ENCODE measurements around the gene CCL4. TPM values are rescaled to one million over a fixed set of nuclear protein-coding genes. Genes with fewer than 3 reads are reported as not detected.
"Not testable (repeated sequence)": the region's sequence is repeated elsewhere in the genome, so short reads cannot be mapped to it uniquely, and the experiment has no call there.

CCL4 gene
- total RNA-seq, 1 donor = 0.36 TPM

DNA sequence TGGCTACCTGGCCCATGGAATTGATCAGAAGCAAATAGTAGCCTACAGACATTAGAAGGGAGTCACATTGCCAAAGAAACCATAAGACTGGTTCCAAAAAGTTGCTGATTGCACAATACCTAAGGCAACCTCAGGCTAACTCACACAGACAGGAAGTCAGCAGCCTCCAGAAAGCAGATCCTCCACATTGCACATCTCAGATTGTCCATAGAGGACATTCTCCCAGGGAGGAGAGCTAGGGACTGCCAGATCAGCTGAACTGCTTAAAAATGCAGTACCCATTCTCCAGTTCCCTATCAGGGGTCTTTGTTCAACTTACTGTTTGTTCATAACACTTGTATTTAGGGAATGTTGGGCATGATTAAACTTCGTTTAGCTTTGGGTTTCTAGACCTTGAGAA is 17.9 kb upstream of the CCL4 start:
- TF ChIP-seq, protein P1, sequence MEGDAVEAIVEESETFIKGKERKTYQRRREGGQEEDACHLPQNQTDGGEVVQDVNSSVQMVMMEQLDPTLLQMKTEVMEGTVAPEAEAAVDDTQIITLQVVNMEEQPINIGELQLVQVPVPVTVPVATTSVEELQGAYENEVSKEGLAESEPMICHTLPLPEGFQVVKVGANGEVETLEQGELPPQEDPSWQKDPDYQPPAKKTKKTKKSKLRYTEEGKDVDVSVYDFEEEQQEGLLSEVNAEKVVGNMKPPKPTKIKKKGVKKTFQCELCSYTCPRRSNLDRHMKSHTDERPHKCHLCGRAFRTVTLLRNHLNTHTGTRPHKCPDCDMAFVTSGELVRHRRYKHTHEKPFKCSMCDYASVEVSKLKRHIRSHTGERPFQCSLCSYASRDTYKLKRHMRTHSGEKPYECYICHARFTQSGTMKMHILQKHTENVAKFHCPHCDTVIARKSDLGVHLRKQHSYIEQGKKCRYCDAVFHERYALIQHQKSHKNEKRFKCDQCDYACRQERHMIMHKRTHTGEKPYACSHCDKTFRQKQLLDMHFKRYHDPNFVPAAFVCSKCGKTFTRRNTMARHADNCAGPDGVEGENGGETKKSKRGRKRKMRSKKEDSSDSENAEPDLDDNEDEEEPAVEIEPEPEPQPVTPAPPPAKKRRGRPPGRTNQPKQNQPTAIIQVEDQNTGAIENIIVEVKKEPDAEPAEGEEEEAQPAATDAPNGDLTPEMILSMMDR (IDR thresholded peaks at IDR 0.05; ENCODE audit: extremely low read depth, low read depth, low read length) = no peak
- Histone ChIP-seq H3K27me3 (ENCODE audit: insufficient read depth, low read length) (no peaks in the 10 kb centered on the region), H3K79me2 (ENCODE audit: insufficient read depth, low read length) (no peaks in the 10 kb centered on the region), H2AFZ (ENCODE audit: low read length) (no peak overlapping the region), H4K20me1 (ENCODE audit: insufficient read depth, low read length) (no peaks in the 10 kb centered on the region), H3K9me3 (ENCODE audit: low read depth, low read length) (no peaks in the 10 kb centered on the region), H3K4me3 (ENCODE audit: insufficient read depth, low read length) (no peak overlapping the region), H3K4me1 (ENCODE audit: insufficient read depth, low read length) (peaks cover 3% of the 10 kb centered on the region), H3K27ac (ENCODE audit: low read depth, low read length) (no peak overlapping the region), H3K36me3 (ENCODE audit: insufficient read depth, low read length) (no peaks in the 10 kb centered on the region), H3K4me2 (ENCODE audit: insufficient read depth, low read length) (no peak overlapping the region)
- no peak for DNase-seq (ENCODE audit: insufficient read length, low spot score, missing footprints)

DNA sequence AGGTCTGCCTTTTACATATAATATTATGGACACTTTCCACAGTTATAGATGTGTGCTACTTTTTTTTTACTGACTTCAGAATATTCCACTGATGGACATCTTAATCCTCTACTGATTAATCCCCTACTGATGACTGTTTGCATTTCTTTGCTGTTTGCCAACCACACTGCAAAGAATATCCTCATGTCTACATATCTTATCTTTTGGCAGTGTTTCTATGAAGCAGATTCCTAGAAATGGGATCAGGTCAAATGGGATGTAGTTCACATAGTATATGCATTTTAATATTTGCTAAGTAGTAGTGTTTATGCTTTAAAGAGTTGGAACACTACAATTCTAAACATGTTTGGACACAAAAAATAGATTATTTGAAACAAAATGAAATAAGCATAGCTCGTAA is 16.8 kb upstream of the CCL4 start:
- no peaks in the 10 kb centered on the region for H3K9me3 ChIP-seq (ENCODE audit: low read depth, low read length)
- TF ChIP-seq, protein P1 (IDR thresholded peaks at IDR 0.05; ENCODE audit: extremely low read depth, low read depth, low read length) = no peak

DNA sequence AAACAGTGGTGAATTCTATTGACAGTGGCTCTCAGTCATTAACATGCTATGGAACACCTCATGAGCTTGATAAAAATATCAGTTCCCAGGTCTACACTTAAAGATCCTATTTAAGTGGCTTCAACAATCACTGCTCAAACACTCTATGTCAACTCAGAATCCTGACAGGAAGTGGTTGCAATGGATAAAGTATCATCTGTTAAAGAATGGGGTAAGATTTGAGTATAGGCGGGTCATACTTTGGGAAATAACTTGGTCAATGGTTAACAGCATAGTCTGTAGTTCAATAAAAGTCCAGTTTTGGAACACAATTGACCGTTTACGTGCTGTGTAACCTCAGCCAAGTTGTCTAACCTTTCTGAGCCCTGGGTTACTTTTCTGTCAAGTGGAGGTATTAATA is 16.2 kb upstream of the CCL4 start:
- H3K9me3 ChIP-seq (ENCODE audit: low read depth, low read length); H3K27me3 ChIP-seq (ENCODE audit: insufficient read depth, low read length); H2AFZ ChIP-seq (ENCODE audit: low read length); H3K4me2 ChIP-seq (ENCODE audit: insufficient read depth, low read length); H4K20me1 ChIP-seq (ENCODE audit: insufficient read depth, low read length); H3K27ac ChIP-seq (ENCODE audit: low read depth, low read length); H3K79me2 ChIP-seq (ENCODE audit: insufficient read depth, low read length); H3K4me3 ChIP-seq (ENCODE audit: insufficient read depth, low read length); H3K36me3 ChIP-seq (ENCODE audit: insufficient read depth, low read length); DNase-seq (ENCODE audit: insufficient read length, low spot score, missing footprints); H3K4me1 ChIP-seq (ENCODE audit: insufficient read depth, low read length): not testable (repeated sequence)

More for the DNA sequence above, 16.8 kb upstream of the CCL4 start:
- DNase-seq (ENCODE audit: insufficient read length, low spot score, missing footprints) = no peak
- Histone ChIP-seq H3K27me3 (ENCODE audit: insufficient read depth, low read length) (no peaks in the 10 kb centered on the region), H3K4me2 (ENCODE audit: insufficient read depth, low read length) (no peak overlapping the region), H3K4me3 (ENCODE audit: insufficient read depth, low read length) (no peak overlapping the region), H4K20me1 (ENCODE audit: insufficient read depth, low read length) (no peaks in the 10 kb centered on the region), H3K79me2 (ENCODE audit: insufficient read depth, low read length) (no peaks in the 10 kb centered on the region), H3K36me3 (ENCODE audit: insufficient read depth, low read length) (no peaks in the 10 kb centered on the region), H3K27ac (ENCODE audit: low read depth, low read length) (no peak overlapping the region), H3K4me1 (ENCODE audit: insufficient read depth, low read length) (peaks cover 3% of the 10 kb centered on the region), H2AFZ (ENCODE audit: low read length) (no peak overlapping the region)

DNA sequence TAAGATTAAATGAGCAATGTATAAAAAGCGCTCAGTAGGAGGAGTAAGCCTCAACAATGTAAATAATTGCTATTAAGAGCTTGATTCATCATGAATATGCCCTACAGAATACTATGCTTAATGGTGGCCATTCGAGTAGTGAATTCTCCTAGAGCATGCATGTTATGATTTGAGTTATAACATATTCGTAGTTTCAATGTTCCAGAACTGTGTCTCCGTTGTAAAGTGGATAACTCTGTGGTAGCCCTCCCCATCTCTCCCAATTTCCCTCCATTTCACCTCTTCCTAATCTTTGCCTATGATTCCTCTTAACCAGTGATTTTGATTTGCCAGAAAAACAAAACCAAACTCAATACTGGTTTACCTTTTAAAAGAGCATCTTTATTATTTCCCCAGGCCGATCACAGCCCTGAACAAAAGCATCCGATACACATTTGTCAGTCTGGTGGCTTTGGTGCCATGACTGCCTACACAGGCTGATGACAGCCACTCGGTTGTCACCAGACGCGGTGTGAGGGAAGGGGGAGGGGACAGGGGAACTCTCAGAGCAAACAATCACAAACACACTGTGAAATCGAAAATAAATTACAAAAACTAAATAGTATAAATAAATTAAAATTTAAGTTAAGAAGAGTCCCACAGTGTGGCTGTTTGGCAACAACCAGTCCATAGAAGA is 15.6 kb upstream of the CCL4 start:
- not testable (repeated sequence) for H3K9me3 ChIP-seq (ENCODE audit: low read depth, low read length); H3K27me3 ChIP-seq (ENCODE audit: insufficient read depth, low read length); H3K27ac ChIP-seq (ENCODE audit: low read depth, low read length); H4K20me1 ChIP-seq (ENCODE audit: insufficient read depth, low read length); H3K4me3 ChIP-seq (ENCODE audit: insufficient read depth, low read length); DNase-seq (ENCODE audit: insufficient read length, low spot score, missing footprints); H3K79me2 ChIP-seq (ENCODE audit: insufficient read depth, low read length); H3K4me2 ChIP-seq (ENCODE audit: insufficient read depth, low read length); H2AFZ ChIP-seq (ENCODE audit: low read length); H3K36me3 ChIP-seq (ENCODE audit: insufficient read depth, low read length); H3K4me1 ChIP-seq (ENCODE audit: insufficient read depth, low read length)

GRCh38 chr17:36088670-36089338 is 14.8 kb upstream of the CCL4 start:
- Histone ChIP-seq H3K4me2 (ENCODE audit: insufficient read depth, low read length) (no peak overlapping the region), H3K27me3 (ENCODE audit: insufficient read depth, low read length) (no peaks in the 10 kb centered on the region), H2AFZ (ENCODE audit: low read length) (no peak overlapping the region), H3K9me3 (ENCODE audit: low read depth, low read length) (no peaks in the 10 kb centered on the region), H4K20me1 (ENCODE audit: insufficient read depth, low read length) (no peaks in the 10 kb centered on the region), H3K27ac (ENCODE audit: low read depth, low read length) (no peak overlapping the region), H3K79me2 (ENCODE audit: insufficient read depth, low read length) (no peaks in the 10 kb centered on the region), H3K36me3 (ENCODE audit: insufficient read depth, low read length) (no peaks in the 10 kb centered on the region), H3K4me1 (ENCODE audit: insufficient read depth, low read length) (peaks cover 3% of the 10 kb centered on the region), H3K4me3 (ENCODE audit: insufficient read depth, low read length) (no peak overlapping the region)
- TF ChIP-seq, protein P1 (IDR thresholded peaks at IDR 0.05; ENCODE audit: extremely low read depth, low read depth, low read length) = no peak
- no peak for DNase-seq (ENCODE audit: insufficient read length, low spot score, missing footprints)

Data from osteoblast (primary cell).